NB4 (cell line): ENCODE data around the gene NBPF14.
"Not testable (repeated sequence)": the region's sequence is repeated elsewhere in the genome, so short reads cannot be mapped to it uniquely, and the experiment has no call there.

Source experiments
- CTCF ChIP-seq: IDR thresholded peaks from one replicate; pipeline ENCODE4 v1.5.1; 2012; ENCODE audit warnings: low read depth, low read length
- MAX ChIP-seq: IDR thresholded peaks from 2 replicates; pipeline ENCODE4 v1.6.1; 2011; ENCODE audit warnings: low read depth, low read length
- POLR2A ChIP-seq: IDR thresholded peaks from 2 replicates; pipeline ENCODE4 v1.6.1; 2011; ENCODE audit warnings: mild to moderate bottlenecking; ENCODE audit not compliant: insufficient read length; ENCODE audit errors: extremely low read depth

GRCh38 chr1:148595911-148596310 is at the start of gene NBPF14:
- not testable (repeated sequence) for TF ChIP-seq CTCF, POLR2A, MAX
